Calu3 (cell line): ENCODE data around the gene GTF3C1. TPM values are rescaled to one million over a fixed set of nuclear protein-coding genes. Genes with fewer than 3 reads are reported as not detected.

Experiments used
- BruUV-seq: library from RNA; stranded (reverse); fragments of 400-500 nt; replicated peaks from 2 replicates; lab custom pipeline; 2021; lab: Mats Ljungman, UMichigan
- CTCF ChIA-PET: fragments of 300-600 bp; sonication (Branson Sonifier 250); formaldehyde crosslinking; loops from one replicate; lab custom pipeline; 2022; ENCODE audit warnings: antibody characterized with exemption; lab: Charles Lee
- DNase-seq: peaks from one replicate; pipeline ENCODE4 v3.0.0; 2022
- H3K27ac Mint-ChIP-seq: one replicate; pipeline ENCODE4 v1.8.0; 2022; ENCODE audit warnings: mixed read lengths; ENCODE audit not compliant: unreplicated experiment
- H3K27me3 Mint-ChIP-seq: one replicate; pipeline ENCODE4 v1.8.0; 2022; ENCODE audit warnings: mixed read lengths; ENCODE audit not compliant: unreplicated experiment
- H3K36me3 Mint-ChIP-seq: one replicate; pipeline ENCODE4 v1.8.0; 2022; ENCODE audit warnings: mild to moderate bottlenecking, moderate library complexity, mixed read lengths; ENCODE audit not compliant: insufficient read depth, unreplicated experiment
- H3K4me1 Mint-ChIP-seq: one replicate; pipeline ENCODE4 v1.8.0; 2022; ENCODE audit warnings: mild to moderate bottlenecking, low read depth, mixed read lengths; ENCODE audit not compliant: unreplicated experiment
- H3K4me3 Mint-ChIP-seq: one replicate; pipeline ENCODE4 v1.8.0; 2022; ENCODE audit warnings: mild to moderate bottlenecking, low read depth, moderate library complexity, mixed read lengths; ENCODE audit not compliant: unreplicated experiment
- H3K9me3 Mint-ChIP-seq: one replicate; pipeline ENCODE4 v1.8.0; 2022; ENCODE audit warnings: low read depth, mixed read lengths; ENCODE audit not compliant: unreplicated experiment
- CTCF ChIP-seq: fragments of 200-600 bp; IDR thresholded peaks from one replicate; pipeline ENCODE4 v1.8.0; 2022; ENCODE audit warnings: antibody characterized with exemption; ENCODE audit not compliant: unreplicated experiment
- intact Hi-C: fragments of 100-400 bp; cut with micrococcal nuclease; formaldehyde crosslinking; loops from one replicate; pipeline ENCODE4 v1.10.0; 2022; ENCODE audit not compliant: unreplicated experiment
- total RNA-seq: library from RNA; stranded (reverse); gene quantifications from 2 replicates; pipeline ENCODE4 v1.2.3, GENCODE V29; 2022

The GTF3C1 gene
- total RNA-seq, 1 experiment from 2014 or later = 90.9 TPM

- peaks cover 61% of the 10 kb centered on the region for H3K36me3 Mint-ChIP-seq
- H3K9me3 Mint-ChIP-seq = no peaks in the 10 kb centered on the region
- no peak overlapping the region for H3K27ac Mint-ChIP-seq
- CTCF ChIA-PET = no interaction called here
- H3K4me3 Mint-ChIP-seq = no peak overlapping the region
- no peaks in the 10 kb centered on the region for H3K27me3 Mint-ChIP-seq
- no peak for TF ChIP-seq CTCF
- BruUV-seq = no TSS peak
- H3K4me1 Mint-ChIP-seq = no peaks in the 10 kb centered on the region
- intact Hi-C loops = no loop called here
- no peak for DNase-seq
Measured at GRCh38 chr16:27500801-27501200, 48.9 kb downstream of the GTF3C1 start.

- TF ChIP-seq CTCF = no peak
- intact Hi-C loops = no loop called here
- Mint-ChIP-seq H3K27ac (no peak overlapping the region), H3K9me3 (no peaks in the 10 kb centered on the region), H3K4me3 (no peak overlapping the region), H3K4me1 (no peaks in the 10 kb centered on the region), H3K27me3 (no peaks in the 10 kb centered on the region), H3K36me3 (peaks cover 66% of the 10 kb centered on the region)
- BruUV-seq = no TSS peak
- no peak for DNase-seq
- CTCF ChIA-PET = no interaction called here
Measured at GRCh38 chr16:27499659-27500055, 50.1 kb downstream of the GTF3C1 start.

GRCh38 chr16:27498916-27499658 lies 50.6 kb downstream of the GTF3C1 start:
- H3K4me3 Mint-ChIP-seq = no peak overlapping the region
- BruUV-seq = no TSS peak
- intact Hi-C loops = no loop called here
- no peaks in the 10 kb centered on the region for H3K4me1 Mint-ChIP-seq
- DNase-seq = no peak
- no peaks in the 10 kb centered on the region for H3K27me3 Mint-ChIP-seq
- H3K36me3 Mint-ChIP-seq = peaks cover 66% of the 10 kb centered on the region
- no peak for TF ChIP-seq CTCF
- CTCF ChIA-PET = interaction anchor here (0.6 kb wide), 1 partner anchor 10 kb away, joined by 3 read pairs; no protein-coding TSS in a partner anchor
- H3K27ac Mint-ChIP-seq = no peak overlapping the region
- H3K9me3 Mint-ChIP-seq = no peaks in the 10 kb centered on the region

- TF ChIP-seq CTCF = no peak
- intact Hi-C loops = no loop called here
- H3K4me3 Mint-ChIP-seq = no peak overlapping the region
- DNase-seq = no peak
- H3K27ac Mint-ChIP-seq = no peak overlapping the region
- no TSS peak for BruUV-seq
- CTCF ChIA-PET = interaction anchor here (0.6 to 1.1 kb wide), 2 partner anchors 11 to 17 kb away, joined by 3 read pairs; no protein-coding TSS in a partner anchor
- no peaks in the 10 kb centered on the region for H3K27me3 Mint-ChIP-seq
- no peaks in the 10 kb centered on the region for H3K4me1 Mint-ChIP-seq
- no peaks in the 10 kb centered on the region for H3K9me3 Mint-ChIP-seq
- peaks cover 58% of the 10 kb centered on the region for H3K36me3 Mint-ChIP-seq
Measured at GRCh38 chr16:27498031-27498825, 51.5 kb downstream of the GTF3C1 start.
